ENCODE data around the gene PIPOX.

Gene PIPOX

DNA sequence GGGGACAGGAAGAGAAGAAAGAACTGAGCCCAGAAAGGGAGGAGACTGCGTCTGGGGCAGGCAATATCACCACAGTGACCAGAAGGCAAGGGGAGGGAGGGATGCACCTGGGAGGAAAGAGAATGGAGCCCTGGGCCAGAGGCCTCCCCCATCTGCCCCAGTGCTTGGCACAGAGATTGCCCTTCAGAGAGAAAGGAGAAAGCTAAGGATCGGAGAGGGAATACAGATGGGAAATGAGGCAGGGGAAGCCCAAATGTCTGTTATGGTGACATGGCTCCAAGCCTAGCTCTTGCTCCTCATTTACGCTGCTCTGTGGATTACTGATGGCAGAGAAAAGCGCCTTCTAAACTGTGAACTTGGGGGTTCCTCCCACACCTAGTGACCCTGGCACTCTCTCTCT is 47.2 kb downstream of the PIPOX start:
- Histone ChIP-seq H3K27ac (ENCODE audit: low read depth, low read length) (no peak overlapping the region), H3K9ac (ENCODE audit: low read depth, low read length) (no peak overlapping the region), H3K36me3 (ENCODE audit: insufficient read depth, low read length) (peaks cover 49% of the 10 kb centered on the region), H3K4me1 (ENCODE audit: insufficient read depth, low read length) (peaks cover 13% of the 10 kb centered on the region), H3K27me3 (ENCODE audit: insufficient read depth, low read length) (no peaks in the 10 kb centered on the region), H3K4me3 (ENCODE audit: low read length) (no peak overlapping the region), H3K9me3 (ENCODE audit: insufficient read depth, low read depth, low read length) (no peaks in the 10 kb centered on the region)
- 70% methylated on average over 4 of the region's 4 CpGs for WGBS

DNA sequence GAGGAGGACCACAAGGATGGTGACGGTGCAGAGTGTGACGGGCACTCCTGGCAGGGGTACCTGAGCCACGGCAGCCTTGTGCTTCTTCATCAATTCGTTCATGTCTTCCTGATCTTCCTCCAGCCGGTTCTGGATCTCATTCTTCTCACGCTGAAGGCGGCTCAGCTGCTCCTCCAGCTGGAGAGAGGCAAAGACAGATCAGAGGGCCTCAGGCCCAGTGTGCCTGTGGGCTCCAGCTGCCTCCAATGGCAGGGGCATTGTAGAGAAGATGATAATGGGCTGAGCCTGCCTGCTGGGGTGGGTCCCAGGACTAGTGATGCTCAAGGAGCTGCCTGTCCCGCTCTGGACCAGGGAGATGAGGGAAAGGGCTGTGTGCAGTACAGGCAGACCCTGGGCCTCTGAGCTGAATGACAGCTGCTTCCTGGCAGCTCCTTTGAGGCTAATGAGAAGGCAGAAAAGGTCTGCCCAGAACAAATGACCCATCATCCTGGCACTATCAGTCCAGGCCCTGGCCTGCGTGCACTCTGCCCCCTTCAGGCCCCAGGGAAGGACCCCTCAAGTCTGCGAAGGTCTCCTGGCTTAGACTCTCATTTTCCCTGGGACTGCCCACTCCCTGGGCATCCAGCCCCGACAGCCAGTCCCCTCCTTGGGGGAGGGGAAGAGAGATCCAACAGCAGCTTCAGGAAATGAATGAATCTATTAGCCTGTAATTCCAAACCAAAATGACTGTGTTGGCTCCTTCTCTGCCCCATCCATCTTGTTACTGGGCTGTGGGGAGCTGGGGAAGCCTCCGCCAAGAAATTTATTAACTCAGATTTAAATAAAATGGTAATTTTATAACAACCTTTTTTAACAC is 48.0 kb downstream of the PIPOX start:
- Histone ChIP-seq H3K27me3 (ENCODE audit: insufficient read depth, low read length) (no peaks in the 10 kb centered on the region), H3K27ac (ENCODE audit: low read depth, low read length) (no peak overlapping the region), H3K36me3 (ENCODE audit: insufficient read depth, low read length) (peaks cover 50% of the 10 kb centered on the region), H3K4me1 (ENCODE audit: insufficient read depth, low read length) (peaks cover 8% of the 10 kb centered on the region; the same call in 1 of the 2 replicates), H3K4me3 (ENCODE audit: low read length) (no peak overlapping the region), H3K9ac (ENCODE audit: low read depth, low read length) (no peak overlapping the region), H3K9me3 (ENCODE audit: insufficient read depth, low read depth, low read length) (no peaks in the 10 kb centered on the region)
- 72% methylated on average over 11 of the region's 12 CpGs for WGBS

DNA sequence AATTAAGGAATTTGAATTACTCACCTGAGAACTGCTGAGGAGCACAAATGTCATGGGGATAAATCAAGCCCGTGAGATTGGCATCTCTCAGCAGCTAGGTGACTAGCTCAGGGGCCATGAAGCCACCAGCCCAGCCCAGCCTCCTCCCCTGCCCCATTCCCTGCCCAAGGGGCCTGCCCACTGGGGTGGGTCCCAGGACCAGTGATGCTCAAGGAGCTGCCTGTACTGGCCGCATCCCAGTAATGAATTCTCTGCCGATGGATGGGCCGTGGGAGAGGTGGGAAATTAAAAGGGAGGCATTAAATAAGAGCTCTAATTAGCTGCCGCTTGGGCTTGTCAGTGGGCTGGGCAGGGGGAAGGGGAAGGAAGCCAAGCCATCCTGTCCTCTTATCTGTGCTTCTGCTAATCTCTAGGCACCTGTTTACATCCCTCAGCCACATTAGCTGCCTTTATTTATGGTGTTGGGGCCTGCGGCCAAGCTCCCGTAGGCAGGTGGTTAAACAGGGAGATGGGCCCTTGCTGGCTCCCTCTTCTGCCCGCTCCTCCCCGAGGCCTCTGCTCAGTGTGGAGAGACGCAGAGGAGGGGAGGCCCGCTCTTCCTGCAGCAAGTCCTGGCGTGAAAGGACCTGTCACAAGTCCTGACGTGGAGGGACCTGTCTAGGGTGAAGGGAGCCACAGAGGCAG is 48.8 kb downstream of the PIPOX start:
- Histone ChIP-seq H3K9ac (ENCODE audit: low read depth, low read length) (no peak overlapping the region), H3K27ac (ENCODE audit: low read depth, low read length) (no peak overlapping the region), H3K36me3 (ENCODE audit: insufficient read depth, low read length) (peaks cover 51% of the 10 kb centered on the region)

DNA sequence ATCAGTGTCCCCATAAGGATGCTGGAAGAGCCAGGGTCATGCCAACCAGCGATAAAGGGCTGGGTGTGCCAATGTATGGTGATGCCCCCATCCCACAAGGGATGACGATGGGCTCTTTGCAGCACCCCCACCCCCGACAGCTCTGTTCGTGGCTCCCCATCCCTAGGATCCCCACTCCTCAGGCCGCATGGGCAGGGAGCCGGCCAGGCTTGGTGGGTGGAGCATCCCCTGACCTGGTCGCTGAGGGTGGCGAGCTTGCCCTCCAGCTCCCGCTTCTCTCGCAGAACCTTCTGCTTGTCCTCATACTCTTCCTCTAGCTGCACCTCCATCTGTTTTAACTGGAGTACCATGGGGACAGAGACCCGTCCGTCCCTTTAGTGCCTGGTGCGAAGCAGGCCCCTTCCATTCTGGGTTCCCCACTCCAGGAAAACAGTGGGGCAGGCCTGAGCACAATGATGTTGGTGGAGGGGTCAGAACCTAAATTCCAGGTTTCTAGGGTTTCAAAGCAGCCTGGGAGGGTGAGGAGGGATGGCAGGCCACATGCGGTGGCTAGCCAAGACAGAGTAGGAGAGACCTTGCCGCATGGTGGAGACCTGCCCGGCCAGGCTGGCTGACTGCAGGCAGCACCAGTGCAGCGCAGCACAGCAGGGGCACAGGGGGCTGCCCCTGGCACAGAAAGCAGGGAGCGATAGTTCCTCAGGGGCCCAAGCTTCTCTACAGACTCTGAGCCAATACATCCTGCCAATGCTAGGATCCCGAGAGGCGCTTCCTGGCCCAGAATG is 50.3 kb downstream of the PIPOX start:
- WGBS: 96% methylated on average over 20 of the region's 20 CpGs
- H3K27me3 ChIP-seq (ENCODE audit: insufficient read depth, low read length): no peaks in the 10 kb centered on the region
- no peaks in the 10 kb centered on the region for H3K4me1 ChIP-seq (ENCODE audit: insufficient read depth, low read length)
- H3K9me3 ChIP-seq (ENCODE audit: insufficient read depth, low read depth, low read length): no peaks in the 10 kb centered on the region
- H3K9ac ChIP-seq (ENCODE audit: low read depth, low read length): no peak overlapping the region
- no peak overlapping the region for H3K4me3 ChIP-seq (ENCODE audit: low read length)
- peaks cover 58% of the 10 kb centered on the region for H3K36me3 ChIP-seq (ENCODE audit: insufficient read depth, low read length)
- no peak overlapping the region for H3K27ac ChIP-seq (ENCODE audit: low read depth, low read length)

More for the DNA sequence above, 48.8 kb downstream of the PIPOX start:
- H3K27me3 ChIP-seq (ENCODE audit: insufficient read depth, low read length): no peaks in the 10 kb centered on the region
- no peak overlapping the region for H3K4me3 ChIP-seq (ENCODE audit: low read length)
- peaks cover 8% of the 10 kb centered on the region; the same call in 1 of the 2 replicates for H3K4me1 ChIP-seq (ENCODE audit: insufficient read depth, low read length)
- WGBS: 90% methylated on average over 13 of the region's 13 CpGs
- no peaks in the 10 kb centered on the region for H3K9me3 ChIP-seq (ENCODE audit: insufficient read depth, low read depth, low read length)

DNA sequence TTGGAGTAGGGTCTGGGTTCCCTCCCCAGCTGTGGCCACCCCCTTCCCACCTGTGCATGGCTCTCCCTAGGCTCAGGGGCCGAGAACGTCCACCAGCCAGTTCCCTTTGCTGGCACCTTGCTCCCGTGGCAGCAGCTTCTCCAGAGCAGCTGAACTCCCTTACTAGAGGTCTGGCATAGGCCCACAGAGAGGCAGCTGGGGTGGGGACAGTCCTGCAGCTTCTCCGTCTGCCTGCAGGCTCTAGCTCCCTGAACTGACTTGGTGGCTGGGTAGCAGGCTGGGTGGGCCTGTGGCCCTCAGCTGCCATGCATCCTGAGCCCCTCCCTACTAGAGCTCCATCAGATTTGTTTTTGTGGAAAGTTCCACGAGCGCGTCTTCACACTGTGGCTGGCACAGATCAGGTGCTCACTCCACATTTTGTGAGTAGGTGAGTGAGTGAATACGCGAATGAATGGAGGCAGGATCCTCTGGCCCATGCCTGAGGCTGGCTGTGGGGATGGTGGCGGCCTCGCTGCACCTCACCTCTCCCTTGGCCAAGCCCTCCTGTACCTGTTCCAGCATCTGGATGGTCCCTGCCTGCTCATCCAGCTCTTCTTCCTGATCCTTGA is 51.3 kb downstream of the PIPOX start:
- peaks cover 63% of the 10 kb centered on the region for H3K36me3 ChIP-seq (ENCODE audit: insufficient read depth, low read length)
- WGBS: 95% methylated on average over 11 of the region's 11 CpGs
- no peak overlapping the region for H3K4me3 ChIP-seq (ENCODE audit: low read length)
- no peak overlapping the region for H3K9ac ChIP-seq (ENCODE audit: low read depth, low read length)
- H3K27ac ChIP-seq (ENCODE audit: low read depth, low read length): no peak overlapping the region
- no peaks in the 10 kb centered on the region for H3K27me3 ChIP-seq (ENCODE audit: insufficient read depth, low read length)
- no peaks in the 10 kb centered on the region for H3K4me1 ChIP-seq (ENCODE audit: insufficient read depth, low read length)
- H3K9me3 ChIP-seq (ENCODE audit: insufficient read depth, low read depth, low read length): no peaks in the 10 kb centered on the region

DNA sequence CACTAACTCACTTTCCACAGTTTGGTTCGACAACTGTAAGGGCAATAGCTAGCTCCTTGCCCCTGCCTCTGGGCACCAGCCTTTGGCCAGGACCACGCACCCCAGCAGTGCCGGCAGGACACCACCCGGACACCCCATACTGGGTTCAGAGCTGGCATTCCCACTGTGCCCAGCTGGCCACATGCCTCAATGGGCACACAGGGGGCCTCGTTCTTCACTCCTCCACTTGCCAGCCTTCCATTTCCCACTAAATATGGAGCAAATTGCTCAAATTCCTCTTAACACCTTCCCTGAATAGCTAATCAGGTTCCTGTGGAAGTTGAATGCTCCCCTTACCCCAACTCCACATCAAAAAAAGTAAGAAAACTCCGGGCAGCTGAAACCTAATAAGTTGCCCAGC is 52.5 kb downstream of the PIPOX start:
- no peaks in the 10 kb centered on the region for H3K9me3 ChIP-seq (ENCODE audit: insufficient read depth, low read depth, low read length)
- no peak overlapping the region for H3K9ac ChIP-seq (ENCODE audit: low read depth, low read length)
- H3K4me3 ChIP-seq (ENCODE audit: low read length): no peak overlapping the region
- H3K27ac ChIP-seq (ENCODE audit: low read depth, low read length): no peak overlapping the region
- H3K27me3 ChIP-seq (ENCODE audit: insufficient read depth, low read length): no peaks in the 10 kb centered on the region
- 91% methylated on average over 6 of the region's 6 CpGs for WGBS
- H3K36me3 ChIP-seq (ENCODE audit: insufficient read depth, low read length): peaks cover 53% of the 10 kb centered on the region
- H3K4me1 ChIP-seq (ENCODE audit: insufficient read depth, low read length): no peaks in the 10 kb centered on the region

DNA sequence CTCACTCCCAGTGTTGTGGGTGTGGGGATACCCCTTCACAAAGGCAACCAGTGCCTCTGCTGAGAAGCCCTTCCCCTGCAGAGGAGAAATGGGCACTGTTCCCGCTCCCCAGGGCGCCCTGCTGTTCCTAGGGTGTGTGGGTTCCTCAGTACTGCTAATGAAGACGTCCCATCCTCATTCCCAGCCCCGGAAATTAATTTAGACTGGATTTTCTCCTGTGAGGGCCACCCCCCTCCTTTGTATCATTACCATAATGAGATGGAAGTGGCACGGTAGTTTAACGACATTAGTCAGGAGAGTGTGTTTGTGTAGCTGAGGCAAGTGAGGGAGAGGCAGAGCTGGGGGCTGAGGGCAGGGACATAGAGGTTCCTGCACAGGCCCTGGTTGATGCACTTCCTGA is 53.2 kb downstream of the PIPOX start:
- 69% methylated on average over 6 of the region's 6 CpGs for WGBS
- Histone ChIP-seq H3K27ac (ENCODE audit: low read depth, low read length) (no peak overlapping the region), H3K9me3 (ENCODE audit: insufficient read depth, low read depth, low read length) (no peaks in the 10 kb centered on the region), H3K9ac (ENCODE audit: low read depth, low read length) (no peak overlapping the region), H3K27me3 (ENCODE audit: insufficient read depth, low read length) (no peaks in the 10 kb centered on the region), H3K36me3 (ENCODE audit: insufficient read depth, low read length) (peaks cover 48% of the 10 kb centered on the region), H3K4me3 (ENCODE audit: low read length) (no peak overlapping the region), H3K4me1 (ENCODE audit: insufficient read depth, low read length) (no peaks in the 10 kb centered on the region)

DNA sequence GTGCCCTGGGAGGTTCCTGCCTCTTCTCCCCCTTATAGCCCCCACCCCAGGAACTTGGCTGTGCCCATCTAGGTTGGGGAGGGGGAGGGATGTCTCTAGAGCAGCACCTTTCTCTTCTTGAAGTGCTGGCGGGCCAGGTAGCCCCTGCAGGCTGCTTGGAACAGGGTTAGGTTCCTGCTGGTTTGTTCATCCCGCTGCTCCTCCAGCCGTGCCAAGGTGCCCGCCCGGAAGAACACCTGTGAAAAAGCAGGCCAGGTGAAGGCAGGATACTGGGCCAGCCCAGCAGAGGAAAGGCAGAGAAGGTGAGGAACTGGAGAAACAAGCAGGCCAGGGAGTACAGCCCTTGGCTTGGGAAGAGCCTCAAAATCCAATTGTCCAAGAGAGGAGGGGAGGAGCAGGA is 56.6 kb downstream of the PIPOX start:
- no peak overlapping the region for H3K27ac ChIP-seq (ENCODE audit: low read depth, low read length)
- no peak overlapping the region for H3K9ac ChIP-seq (ENCODE audit: low read depth, low read length)
- H3K4me1 ChIP-seq (ENCODE audit: insufficient read depth, low read length): no peaks in the 10 kb centered on the region
- no peaks in the 10 kb centered on the region for H3K9me3 ChIP-seq (ENCODE audit: insufficient read depth, low read depth, low read length)
- no peak overlapping the region for H3K4me3 ChIP-seq (ENCODE audit: low read length)
- H3K36me3 ChIP-seq (ENCODE audit: insufficient read depth, low read length): peaks cover 32% of the 10 kb centered on the region
- WGBS: 88% methylated on average over 5 of the region's 5 CpGs
- H3K27me3 ChIP-seq (ENCODE audit: insufficient read depth, low read length): no peaks in the 10 kb centered on the region

DNA sequence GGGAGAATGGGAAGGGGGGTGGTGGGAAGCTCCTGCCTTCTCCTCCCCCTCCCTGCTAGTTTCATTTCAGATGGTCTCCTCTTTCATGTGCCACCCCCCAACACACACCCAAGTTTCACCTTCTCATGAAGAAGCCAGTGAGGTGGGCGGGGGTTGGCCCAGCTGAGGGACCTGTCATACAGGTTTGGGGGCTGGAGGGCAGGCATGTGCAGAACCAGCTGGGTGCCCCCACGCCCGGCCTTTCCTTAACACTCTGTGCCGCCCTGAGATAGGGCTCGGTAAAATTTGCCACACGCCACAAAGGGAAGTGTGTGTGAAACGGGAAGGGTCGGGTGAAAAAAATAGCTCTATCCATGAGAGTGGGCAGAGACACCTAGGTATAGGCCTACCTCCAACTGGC is 57.4 kb downstream of the PIPOX start:
- Histone ChIP-seq H3K27ac (ENCODE audit: low read depth, low read length) (no peak overlapping the region), H3K4me3 (ENCODE audit: low read length) (no peak overlapping the region), H3K4me1 (ENCODE audit: insufficient read depth, low read length) (no peaks in the 10 kb centered on the region), H3K27me3 (ENCODE audit: insufficient read depth, low read length) (no peaks in the 10 kb centered on the region), H3K36me3 (ENCODE audit: insufficient read depth, low read length) (peaks cover 30% of the 10 kb centered on the region), H3K9me3 (ENCODE audit: insufficient read depth, low read depth, low read length) (no peaks in the 10 kb centered on the region), H3K9ac (ENCODE audit: low read depth, low read length) (no peak overlapping the region)
- WGBS: 92% methylated on average over 8 of the region's 8 CpGs

DNA sequence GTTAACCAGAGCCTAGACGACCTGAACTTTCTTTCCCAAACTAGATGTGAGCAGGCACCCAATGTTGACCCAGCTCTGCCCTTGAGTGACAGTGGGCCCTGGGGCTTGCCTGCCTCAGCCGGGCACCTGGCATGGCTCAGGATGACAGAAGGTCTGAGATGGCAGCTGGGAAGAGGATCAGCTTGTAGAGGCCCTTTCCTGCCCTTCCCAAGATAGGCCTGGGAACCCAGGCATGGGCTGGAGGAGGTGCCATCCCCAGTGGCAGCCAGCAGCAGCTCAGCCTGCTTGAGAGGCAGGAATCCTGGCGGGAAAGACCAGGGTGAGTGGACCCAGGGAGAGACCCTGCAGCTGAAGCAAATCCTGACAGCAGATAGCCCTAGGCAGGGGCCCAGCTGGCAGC is 59.1 kb downstream of the PIPOX start:
- H3K9ac ChIP-seq (ENCODE audit: low read depth, low read length): no peak overlapping the region
- peaks cover 17% of the 10 kb centered on the region for H3K36me3 ChIP-seq (ENCODE audit: insufficient read depth, low read length)
- H3K4me1 ChIP-seq (ENCODE audit: insufficient read depth, low read length): no peaks in the 10 kb centered on the region
- WGBS: 89% methylated on average over 3 of the region's 3 CpGs
- H3K27me3 ChIP-seq (ENCODE audit: insufficient read depth, low read length): no peaks in the 10 kb centered on the region
- H3K9me3 ChIP-seq (ENCODE audit: insufficient read depth, low read depth, low read length): no peaks in the 10 kb centered on the region
- H3K4me3 ChIP-seq (ENCODE audit: low read length): no peak overlapping the region
- H3K27ac ChIP-seq (ENCODE audit: low read depth, low read length): no peak overlapping the region
